Measurements from ENCODE around the gene PVR.
A peak's percentile ranks its signal among the peaks of the same experiment; 100 is the strongest.

The PVR gene

GRCh38 chr19:44687888-44688287 is 44.2 kb downstream of the PVR start:
- ATAC-seq: no peak
- no peak for TF ChIP-seq PATZ1 (CRISPR knock-in tag; IDR thresholded peaks at IDR 0.05; ENCODE audit: borderline replicate concordance)
- TF ChIP-seq TSHZ2 (CRISPR knock-in tag; IDR thresholded peaks at IDR 0.05): no peak
- no peak for TF ChIP-seq ZNF70 (CRISPR knock-in tag; IDR thresholded peaks at IDR 0.05)
- no peak for TF ChIP-seq BACH2 (CRISPR knock-in tag; IDR thresholded peaks at IDR 0.05; ENCODE audit: borderline replicate concordance)
- no peak for TF ChIP-seq POU6F1 (CRISPR knock-in tag; IDR thresholded peaks at IDR 0.05; ENCODE audit: borderline replicate concordance, low read depth)
- TF ChIP-seq TOX (CRISPR knock-in tag; IDR thresholded peaks at IDR 0.05; ENCODE audit: borderline replicate concordance): no peak
- no peak for TF ChIP-seq OSR1 (CRISPR knock-in tag; IDR thresholded peaks at IDR 0.05)
- TF ChIP-seq ZNF8 (CRISPR knock-in tag; IDR thresholded peaks at IDR 0.05): no peak

- peak; percentile 68 for ATAC-seq
- TF ChIP-seq TOX (CRISPR knock-in tag; IDR thresholded peaks at IDR 0.05; ENCODE audit: borderline replicate concordance): no peak
- no peak for TF ChIP-seq ZC3H10 (CRISPR knock-in tag; IDR thresholded peaks at IDR 0.05)
- TF ChIP-seq ZFP3 (CRISPR knock-in tag; IDR thresholded peaks at IDR 0.05): no peak
- TF ChIP-seq ZNF70 (CRISPR knock-in tag; IDR thresholded peaks at IDR 0.05): no peak
- TF ChIP-seq TSHZ2 (CRISPR knock-in tag; IDR thresholded peaks at IDR 0.05): no peak
- no peak for TF ChIP-seq PPARA (CRISPR knock-in tag; IDR thresholded peaks at IDR 0.05; ENCODE audit: borderline replicate concordance)
- no peak for TF ChIP-seq ZNF565 (CRISPR knock-in tag; conservative IDR thresholded peaks at IDR 0.05; ENCODE audit: low read depth)
- no peak for TF ChIP-seq RARB (CRISPR knock-in tag; IDR thresholded peaks at IDR 0.05)
- no peak for TF ChIP-seq ZFP30 (CRISPR knock-in tag; IDR thresholded peaks at IDR 0.05)
- no peak for TF ChIP-seq BACH2 (CRISPR knock-in tag; IDR thresholded peaks at IDR 0.05; ENCODE audit: borderline replicate concordance)
- TF ChIP-seq SNAI2 (CRISPR knock-in tag; IDR thresholded peaks at IDR 0.05): no peak
- TF ChIP-seq OSR1 (CRISPR knock-in tag; IDR thresholded peaks at IDR 0.05): no peak
- TF ChIP-seq ZNF8 (CRISPR knock-in tag; IDR thresholded peaks at IDR 0.05): no peak
- TF ChIP-seq CREB5 (CRISPR knock-in tag; IDR thresholded peaks at IDR 0.05; ENCODE audit: low read depth): no peak
- TF ChIP-seq ARNTL (CRISPR knock-in tag; IDR thresholded peaks at IDR 0.05; ENCODE audit: borderline replicate concordance, low read depth): no peak
- TF ChIP-seq PATZ1 (CRISPR knock-in tag; IDR thresholded peaks at IDR 0.05; ENCODE audit: borderline replicate concordance): no peak
- TF ChIP-seq CSDC2 (CRISPR knock-in tag; IDR thresholded peaks at IDR 0.05): no peak
Observed at GRCh38 chr19:44689290-44690130, 45.8 kb downstream of the PVR start.

Measured in SK-N-SH treated with all-trans-retinoic acid at 6 μM for 48 hours (cell line).